Fibroblast of lung (primary cell): ENCODE data around the gene PTGR1. TPM values are rescaled to one million over a fixed set of nuclear protein-coding genes. Genes with fewer than 3 reads are reported as not detected.
A peak's percentile ranks its signal among the peaks of the same experiment; 100 is the strongest.

Source experiments
- DNase-seq, 2 donors: peaks; one replicate each; pipeline versions ENCODE4 v3.0.0 to v3.0.0-alpha.2; 2010; ENCODE audit warnings: low read depth in 2 of 2
- H2AFZ ChIP-seq: 2 replicates; pipeline ENCODE4 v1.5.1; 2012; ENCODE audit warnings: low read length, control low read depth, inconsistent platforms
- H3K27ac ChIP-seq: 2 replicates; pipeline ENCODE4 v1.5.1; 2011; ENCODE audit warnings: low read length, control low read depth; ENCODE audit not compliant: insufficient read depth
- H3K27me3 ChIP-seq: 2 replicates; pipeline ENCODE4 v1.5.1; 2011; ENCODE audit warnings: mild to moderate bottlenecking, low read length; ENCODE audit not compliant: control insufficient read depth, insufficient read depth
- H3K36me3 ChIP-seq: 2 replicates; pipeline ENCODE4 v1.5.1; 2011; ENCODE audit warnings: low read length; ENCODE audit not compliant: control insufficient read depth, insufficient read depth
- H3K4me1 ChIP-seq: 2 replicates; pipeline ENCODE4 v1.5.1; 2011; ENCODE audit warnings: low read length; ENCODE audit not compliant: control insufficient read depth, insufficient read depth; ENCODE audit errors: extremely low read depth
- H3K4me2 ChIP-seq: 2 replicates; pipeline ENCODE4 v1.5.1; 2011; ENCODE audit warnings: low read length, control low read depth; ENCODE audit not compliant: insufficient read depth; ENCODE audit errors: extremely low read depth
- H3K4me3 ChIP-seq, 4 experiments: fragments of 200-600 bp in 1 of 4; sonication (generic) in 1 of 4; replicated peaks in 1 of 4; 2 replicates each; pipeline ENCODE4 v1.5.1; 2011 to 2016; ENCODE audit warnings: low read length in 4 of 4, low read depth in 3 of 4, mild to moderate bottlenecking in 3 of 4, control low read depth in 2 of 4, inconsistent platforms in 1 of 4, mixed read lengths in 1 of 4; ENCODE audit not compliant: insufficient read depth in 1 of 4; ENCODE audit errors: control extremely low read depth in 1 of 4
- H3K79me2 ChIP-seq: 2 replicates; pipeline ENCODE4 v1.5.1; 2012; ENCODE audit warnings: mild to moderate bottlenecking, low read length, inconsistent platforms; ENCODE audit not compliant: control insufficient read depth, insufficient read depth
- H3K9ac ChIP-seq: 2 replicates; pipeline ENCODE4 v1.5.1; 2011; ENCODE audit warnings: mild to moderate bottlenecking, low read length, control low read depth; ENCODE audit not compliant: insufficient read depth
- H3K9me3 ChIP-seq: 2 replicates; pipeline ENCODE4 v1.5.1; 2012; ENCODE audit warnings: low read depth, low read length; ENCODE audit not compliant: control insufficient read depth, insufficient read depth
- H4K20me1 ChIP-seq: 2 replicates; pipeline ENCODE4 v1.5.1; 2011; ENCODE audit warnings: low read length; ENCODE audit not compliant: control insufficient read depth, insufficient read depth; ENCODE audit errors: extremely low read depth
- CTCF ChIP-seq, 2 donors: IDR thresholded peaks in 1 of 2; conservative IDR thresholded peaks in 1 of 2; 1 replicate in 1 of 2; 2 replicates in 1 of 2; pipeline ENCODE4 v1.5.1; 2011 to 2012; ENCODE audit warnings: low read length in 2 of 2, control low read depth in 1 of 2, inconsistent platforms in 1 of 2, low read depth in 1 of 2, mild to moderate bottlenecking in 1 of 2
- EZH2 ChIP-seq: IDR thresholded peaks from 2 replicates; pipeline ENCODE4 v1.5.1; 2012; ENCODE audit warnings: low read length, control low read depth, mild to moderate bottlenecking; ENCODE audit errors: missing control alignments
- polyA plus RNA-seq, 2 donors: library from polyadenylated mRNA; depleted of rRNA in 1 of 2; stranded (reverse) in 1 of 2; unstranded in 1 of 2; fragments of >200 nt; gene quantifications; 2 replicates each; pipeline ENCODE4 v1.2.1, GENCODE V29; 2011 to 2012; ENCODE audit warnings: missing spikeins in 1 of 2
- total RNA-seq: library from RNA; depleted of rRNA; stranded (reverse); fragments of >200 nt; gene quantifications from 2 replicates; pipeline ENCODE4 v1.2.1, GENCODE V29; 2014

Gene PTGR1
- total and polyA plus RNA-seq, 2 donors (not counting 1 experiment from before 2014, with no cell fraction given), result 126 to 137 TPM

GRCh38 chr9:111646417-111646816 is 47.0 kb upstream of the PTGR1 start:
- Histone ChIP-seq H3K9me3 (no peaks in the 10 kb centered on the region), H3K4me3 (no peak overlapping the region), H3K9ac (no peak overlapping the region), H3K27me3 (no peaks in the 10 kb centered on the region), H3K4me2 (no peak overlapping the region), H2AFZ (no peak overlapping the region), H4K20me1 (no peaks in the 10 kb centered on the region), H3K36me3 (no peaks in the 10 kb centered on the region), H3K4me1 (no peaks in the 10 kb centered on the region), H3K27ac (no peak overlapping the region), H3K79me2 (peaks cover 11% of the 10 kb centered on the region)
- TF ChIP-seq EZH2, result no peak
- DNase-seq, result no peak

GRCh38 chr9:111645806-111646205 is 46.4 kb upstream of the PTGR1 start:
- peaks cover 11% of the 10 kb centered on the region for H3K79me2 ChIP-seq
- DNase-seq, result peak; percentile 9 to 13

GRCh38 chr9:111644195-111644772 is 44.8 kb upstream of the PTGR1 start:
- H3K9me3 ChIP-seq, result no peaks in the 10 kb centered on the region
- H3K9ac ChIP-seq, result no peak overlapping the region
- peaks cover 11% of the 10 kb centered on the region for H3K79me2 ChIP-seq
- no peaks in the 10 kb centered on the region for H4K20me1 ChIP-seq
- no peak overlapping the region for H3K4me3 ChIP-seq
- no peaks in the 10 kb centered on the region for H3K27me3 ChIP-seq
- no peak overlapping the region for H2AFZ ChIP-seq
- H3K36me3 ChIP-seq, result no peaks in the 10 kb centered on the region
- H3K4me1 ChIP-seq, result no peaks in the 10 kb centered on the region
- DNase-seq, result no peak
- no peak for TF ChIP-seq EZH2
- TF ChIP-seq CTCF (conservative IDR thresholded peaks at IDR 0.05 in 1 of 2, IDR thresholded peaks at IDR 0.05 in 1 of 2; ENCODE audit: low read depth in 1 of 2, low read length in 2 of 2), result no peak
- H3K4me2 ChIP-seq, result no peak overlapping the region
- no peak overlapping the region for H3K27ac ChIP-seq

More at GRCh38 chr9:111645806-111646205, 46.4 kb upstream of the PTGR1 start:
- H3K27me3 ChIP-seq, result no peaks in the 10 kb centered on the region
- H3K4me3 ChIP-seq, result no peak overlapping the region
- H3K9ac ChIP-seq, result no peak overlapping the region
- H3K9me3 ChIP-seq, result no peaks in the 10 kb centered on the region
- TF ChIP-seq EZH2, result no peak
- no peak for TF ChIP-seq CTCF (conservative IDR thresholded peaks at IDR 0.05 in 1 of 2, IDR thresholded peaks at IDR 0.05 in 1 of 2; ENCODE audit: low read depth in 1 of 2, low read length in 2 of 2)
- no peak overlapping the region for H3K27ac ChIP-seq
- no peaks in the 10 kb centered on the region for H3K36me3 ChIP-seq
- H4K20me1 ChIP-seq, result no peaks in the 10 kb centered on the region
- no peaks in the 10 kb centered on the region for H3K4me1 ChIP-seq
- no peak overlapping the region for H3K4me2 ChIP-seq
- H2AFZ ChIP-seq, result no peak overlapping the region
